ENCODE data around the gene OLFM2. TPM values are rescaled to one million over a fixed set of nuclear protein-coding genes. Genes with fewer than 3 reads are reported as not detected.

OLFM2 gene
- polyA plus RNA-seq, 3 donors = 17.0 to 21.3 (median 18.7) TPM

Other genes with a start within 250 kb of the OLFM2 start
- gene ZNF846, start 167.8 kb downstream of the OLFM2 start, polyA plus RNA-seq (ENCODE audit: insufficient read length in 3 of 3) = 10 to 100 TPM; 12.9 to 16.8 (median 15.8) TPM
- 10 to 100 TPM; 24.3 to 25.0 (median 24.8) TPM for gene FBXL12, start 117.4 kb downstream of the OLFM2 start, polyA plus RNA-seq (ENCODE audit: insufficient read length in 3 of 3)
- 100 to 1,000 TPM; 277 to 363 (median 338) TPM for gene UBL5, start 108.6 kb downstream of the OLFM2 start, polyA plus RNA-seq (ENCODE audit: insufficient read length in 3 of 3)
- gene PIN1, start 101.2 kb downstream of the OLFM2 start, polyA plus RNA-seq (ENCODE audit: insufficient read length in 3 of 3) = 10 to 100 TPM; 47.7 to 51.0 (median 50.5) TPM
- gene COL5A3, start 74.0 kb upstream of the OLFM2 start, polyA plus RNA-seq (ENCODE audit: insufficient read length in 3 of 3) = under 1 TPM; 0.46 to 0.68 (median 0.60) TPM
- not detected for gene RDH8, start 77.0 kb upstream of the OLFM2 start, polyA plus RNA-seq (ENCODE audit: insufficient read length in 3 of 3)
- 10 to 100 TPM; 19.9 to 21.5 (median 20.8) TPM for gene SHFL, start 149.8 kb upstream of the OLFM2 start, polyA plus RNA-seq (ENCODE audit: insufficient read length in 3 of 3)
- gene ANGPTL6, start 166.2 kb upstream of the OLFM2 start, polyA plus RNA-seq (ENCODE audit: insufficient read length in 3 of 3) = 1 to 10 TPM; 1.6 to 2.3 (median 2.0) TPM
- gene PPAN, start 169.8 kb upstream of the OLFM2 start, polyA plus RNA-seq (ENCODE audit: insufficient read length in 3 of 3) = 10 to 100 TPM; 25.6 to 31.1 (median 25.8) TPM
- 10 to 100 TPM in 2 of 3 donors, 1 to 10 TPM in 1; 8.9 to 11.6 (median 10.5) TPM for gene P2RY11, start 175.2 kb upstream of the OLFM2 start, polyA plus RNA-seq (ENCODE audit: insufficient read length in 3 of 3)
- gene EIF3G, start 183.4 kb upstream of the OLFM2 start, polyA plus RNA-seq (ENCODE audit: insufficient read length in 3 of 3) = 100 to 1,000 TPM; 186 to 204 (median 191) TPM